Adipose tissue (tissue), 3 donors: Measurements from ENCODE around the gene ASTN2. TPM values are rescaled to one million over a fixed set of nuclear protein-coding genes. Genes with fewer than 3 reads are reported as not detected.

Source experiments
- H3K27ac ChIP-seq: one replicate; pipeline ENCODE4 v1.5.1; 2013; ENCODE audit warnings: low read depth, low read length
- WGBS, 3 donors: extraction: QIAGEN DNeasy Blood & Tissue Kit; methylation state at CpG; one replicate each; pipeline ENCODE4 v1.1.7; 2013; 5-methylcytosine and 5-hydroxymethylcytosine counted together
- polyA plus RNA-seq, 3 donors: library from polyadenylated mRNA; stranded (reverse); fragments of 200-250 nt; gene quantifications; one replicate each; pipeline ENCODE4 v1.2.3, GENCODE V29; 2013
- donor health status: healthy with polysubstance abuse.
- donor health status: Bipolar disorder and iron deficiency.
- donor health status: healthy.

The ASTN2 gene
- polyA plus RNA-seq, 3 donors: 2.8 to 4.5 (median 3.0) TPM

DNA sequence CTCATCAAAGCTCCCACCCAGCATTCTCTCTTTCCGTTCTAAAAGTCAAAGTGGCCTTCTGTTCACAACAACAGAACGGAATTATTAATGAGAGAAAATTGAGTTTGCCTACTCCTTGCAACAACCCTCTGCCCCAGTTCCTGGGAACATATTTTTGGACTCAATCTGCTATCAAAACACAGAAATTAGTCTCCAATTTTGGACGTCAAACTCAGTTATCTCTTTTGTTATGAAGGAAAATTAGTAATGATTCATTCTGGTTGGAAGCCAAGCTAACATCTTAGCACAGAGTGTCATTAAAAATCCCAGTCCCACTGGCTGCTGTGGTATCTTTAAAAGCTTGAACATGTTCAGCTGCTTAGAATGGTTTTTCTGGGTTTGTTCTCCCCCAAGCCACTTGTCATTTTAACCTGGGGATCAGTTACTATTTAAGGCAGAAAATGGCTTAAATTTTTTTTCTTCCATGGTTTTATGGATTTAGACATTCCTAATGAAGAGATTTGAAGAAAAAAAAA is 384.5 kb downstream of the ASTN2 start:
- 54 to 60% (median 58%) methylated on average over 3 of the region's 3 CpGs for WGBS, 3 donors
- H3K27ac ChIP-seq: no peak overlapping the region

DNA sequence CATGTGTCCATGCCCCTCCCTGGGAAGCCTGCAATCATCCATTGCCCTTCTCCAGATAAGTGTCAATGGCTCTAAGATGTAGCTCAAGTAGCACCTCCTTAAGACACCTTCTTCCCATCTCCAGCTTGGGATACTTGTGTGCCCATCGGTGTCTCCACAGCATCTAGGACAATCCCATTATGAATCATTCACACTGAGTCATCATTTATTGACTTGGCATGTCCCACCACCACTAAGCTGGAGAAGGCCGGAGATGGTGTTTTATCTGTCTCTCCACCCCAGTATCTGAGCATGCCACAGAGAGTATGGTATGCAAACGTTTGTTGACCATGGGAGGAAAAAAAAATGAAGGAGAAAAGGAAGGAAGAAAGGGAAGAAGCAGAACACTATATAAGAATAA is 385.5 kb downstream of the ASTN2 start:
- no peak overlapping the region for H3K27ac ChIP-seq
- 66 to 72% (median 70%) methylated on average over 3 of the region's 3 CpGs for WGBS, 3 donors

DNA sequence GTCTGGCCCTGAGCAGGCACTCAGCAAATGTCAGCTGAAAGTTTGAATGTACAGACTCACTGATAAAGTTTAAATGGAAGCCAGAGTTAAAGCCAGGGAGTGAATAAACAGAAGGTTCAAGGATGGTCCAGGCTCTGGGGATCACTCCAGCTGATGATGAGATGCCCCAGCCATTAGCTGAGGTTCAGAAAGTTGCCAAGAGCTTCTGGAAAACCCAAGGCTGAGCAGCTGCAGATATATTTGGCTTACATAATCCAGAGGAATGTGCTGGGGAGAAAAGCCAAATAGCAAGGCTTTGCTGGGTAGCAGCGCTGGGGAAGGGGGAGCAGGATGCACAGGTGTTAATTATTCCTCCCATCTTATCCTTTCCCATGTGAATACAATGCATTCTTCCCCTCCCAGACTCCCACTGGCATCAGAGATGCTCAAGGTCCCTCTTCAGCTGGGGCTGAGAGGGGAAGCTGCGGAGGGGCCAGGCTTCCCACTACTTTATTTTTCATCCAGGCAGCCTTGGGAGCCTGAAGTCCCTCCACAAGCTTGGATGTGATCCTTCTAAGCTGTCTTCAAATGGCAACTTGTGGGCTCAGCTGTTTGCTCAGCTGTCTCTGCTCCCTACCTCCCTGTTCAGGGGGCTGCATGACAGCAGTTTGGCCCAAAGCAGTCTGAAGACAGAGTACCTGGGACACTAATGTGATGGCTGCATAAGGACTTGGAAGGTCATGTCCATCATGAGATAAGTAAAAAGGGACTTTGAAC is 386.6 kb downstream of the ASTN2 start:
- WGBS, 3 donors: 30 to 61% (median 46%) methylated on average over 2 of the region's 2 CpGs
- H3K27ac ChIP-seq: no peak overlapping the region

DNA sequence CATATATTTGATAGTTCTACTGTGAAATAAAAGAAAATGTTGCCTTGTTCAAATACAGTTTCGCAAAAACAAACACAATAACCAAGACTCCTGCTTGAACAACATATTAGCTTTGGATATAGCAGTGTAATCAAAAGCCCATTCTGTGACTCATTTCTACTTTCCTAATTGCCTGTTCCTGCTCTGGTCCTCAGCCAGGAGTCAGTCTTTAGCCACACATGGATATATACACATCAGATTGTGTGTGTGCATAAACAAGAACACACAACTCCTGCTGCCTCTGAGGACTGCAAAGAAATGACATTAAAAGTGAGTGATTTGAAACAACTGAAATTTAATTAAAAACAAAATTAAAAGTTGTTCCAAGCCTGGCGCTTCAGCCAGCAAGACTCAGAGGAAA is 393.0 kb downstream of the ASTN2 start:
- no peak overlapping the region for H3K27ac ChIP-seq
- 82 to 91% (median 88%) methylated on average over 2 of the region's 2 CpGs for WGBS, 3 donors

DNA sequence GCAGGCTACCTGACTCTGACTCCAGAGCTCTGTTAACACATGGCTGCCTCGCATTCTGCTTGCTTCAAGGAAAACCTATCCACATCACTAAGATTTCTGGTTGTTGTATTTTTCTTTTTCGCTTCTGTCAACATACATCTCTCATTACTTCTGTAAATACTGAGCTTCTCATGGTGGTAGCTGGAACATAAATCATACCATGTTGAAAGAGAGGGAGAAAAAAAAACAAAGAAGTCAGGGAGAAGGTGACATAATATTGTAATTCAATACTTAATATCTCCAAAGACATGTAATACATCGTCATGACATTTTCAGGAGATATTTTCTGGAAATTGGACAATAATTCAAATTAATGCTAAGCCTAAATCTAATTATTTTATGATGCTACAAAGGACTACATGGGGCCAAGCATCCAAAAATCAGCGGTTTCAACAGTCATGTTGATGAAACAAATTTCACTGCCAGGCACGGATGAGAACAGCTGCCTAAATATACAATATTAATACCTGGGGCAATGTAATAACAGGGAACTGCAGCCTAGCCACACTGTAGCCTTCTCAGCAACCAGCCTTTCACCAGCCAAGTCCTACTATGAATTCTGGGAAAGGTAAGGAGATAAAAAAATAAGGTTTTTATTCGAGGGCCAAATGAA is 395.8 kb downstream of the ASTN2 start:
- WGBS, 3 donors: 69 to 79% (median 77%) methylated on average over 6 of the region's 6 CpGs
- no peak overlapping the region for H3K27ac ChIP-seq

DNA sequence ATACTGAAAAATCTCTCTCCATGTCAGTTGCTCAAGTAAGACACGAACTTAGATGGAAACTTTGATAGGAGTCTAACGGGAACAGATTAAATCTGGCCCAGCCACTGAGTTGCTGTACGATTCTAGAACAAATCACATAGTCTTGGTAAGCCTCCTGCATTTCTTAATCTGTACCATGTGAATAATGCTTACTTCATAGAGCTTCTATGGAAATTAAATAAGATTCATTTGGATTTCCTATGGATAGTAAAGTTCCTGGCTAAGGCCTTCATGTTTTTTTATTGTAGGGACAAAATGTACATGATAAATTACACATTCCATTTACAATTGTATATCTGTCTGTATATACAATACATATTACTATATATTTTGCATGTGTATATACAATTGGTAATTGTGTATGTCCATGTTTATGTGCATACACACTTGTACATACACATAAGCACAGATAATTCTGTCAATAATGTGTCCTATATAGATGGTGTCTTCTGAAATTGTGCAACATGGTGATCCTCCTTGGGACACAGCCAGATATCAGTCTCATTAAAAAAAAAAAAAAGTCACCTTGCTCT is 397.4 kb downstream of the ASTN2 start:
- 47 to 65% (median 64%) methylated on average over 3 of the region's 3 CpGs for WGBS, 3 donors
- no peak overlapping the region for H3K27ac ChIP-seq

DNA sequence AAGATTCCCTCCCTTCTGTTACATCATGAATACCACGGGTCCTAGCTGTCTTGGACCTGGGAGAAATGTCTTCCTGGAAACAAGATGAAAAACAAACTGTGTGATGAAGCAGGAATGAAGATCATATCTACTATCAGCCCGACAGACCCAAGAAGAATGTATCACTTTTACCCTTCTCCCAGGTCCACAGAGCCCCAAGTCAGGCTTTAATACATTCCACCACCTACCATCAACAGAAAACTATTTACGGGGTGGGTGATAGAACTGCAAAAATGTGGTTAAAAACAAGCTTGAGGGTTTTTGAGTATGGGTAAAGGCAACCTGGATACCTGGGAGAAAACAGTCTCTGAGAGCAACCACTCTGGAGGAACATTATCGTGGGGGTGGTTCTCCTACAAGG is 400.8 kb downstream of the ASTN2 start:
- no peak overlapping the region for H3K27ac ChIP-seq
- 78 to 84% (median 78%) methylated on average over 4 of the region's 4 CpGs for WGBS, 3 donors

DNA sequence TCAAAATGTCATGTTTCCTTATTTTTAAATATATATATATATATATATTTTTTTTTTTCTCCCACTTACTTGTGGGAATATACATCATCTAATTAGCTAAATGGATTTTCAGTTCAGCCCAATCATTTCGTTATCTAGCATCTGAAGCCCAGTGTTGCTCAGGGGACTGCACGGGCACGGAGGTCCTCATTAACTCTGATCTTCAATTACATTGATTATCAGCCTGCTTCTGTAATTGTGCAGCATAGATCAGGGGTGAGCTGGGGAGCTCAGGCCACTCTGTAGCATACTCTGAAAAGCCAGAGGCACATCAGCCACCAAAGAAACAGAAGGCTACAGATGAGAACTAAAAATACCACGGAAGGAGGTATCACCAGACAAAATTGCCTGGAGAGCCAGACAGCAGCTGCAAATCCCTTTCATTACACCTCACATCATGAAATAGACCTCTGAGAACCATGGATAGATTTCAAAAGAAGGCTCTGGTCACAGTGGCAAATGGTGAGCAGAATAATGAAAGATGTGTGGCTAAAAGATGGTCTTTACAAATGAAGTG is 401.3 kb downstream of the ASTN2 start:
- WGBS, 3 donors: 68 to 73% (median 69%) methylated on average over 4 of the region's 4 CpGs
- no peak overlapping the region for H3K27ac ChIP-seq

DNA sequence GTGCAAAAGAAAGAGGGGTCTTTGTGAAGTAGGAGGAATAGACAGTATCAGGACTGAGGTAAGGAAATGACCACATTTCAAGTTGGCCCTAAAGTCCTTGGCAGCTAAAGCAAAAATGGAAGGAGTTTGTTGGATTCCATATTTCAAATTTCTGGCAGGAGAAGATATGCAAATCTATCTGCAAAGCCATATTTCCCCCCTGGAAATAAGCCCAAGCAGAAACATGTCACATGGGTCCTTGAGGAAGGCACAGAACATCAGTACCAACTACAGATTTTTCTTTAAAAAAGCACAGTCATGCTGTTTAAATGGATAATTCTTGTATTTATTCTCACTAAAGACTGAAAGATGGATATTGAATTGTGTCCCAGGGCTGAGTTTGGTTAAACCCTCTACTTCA is 404.8 kb downstream of the ASTN2 start:
- no peak overlapping the region for H3K27ac ChIP-seq

DNA sequence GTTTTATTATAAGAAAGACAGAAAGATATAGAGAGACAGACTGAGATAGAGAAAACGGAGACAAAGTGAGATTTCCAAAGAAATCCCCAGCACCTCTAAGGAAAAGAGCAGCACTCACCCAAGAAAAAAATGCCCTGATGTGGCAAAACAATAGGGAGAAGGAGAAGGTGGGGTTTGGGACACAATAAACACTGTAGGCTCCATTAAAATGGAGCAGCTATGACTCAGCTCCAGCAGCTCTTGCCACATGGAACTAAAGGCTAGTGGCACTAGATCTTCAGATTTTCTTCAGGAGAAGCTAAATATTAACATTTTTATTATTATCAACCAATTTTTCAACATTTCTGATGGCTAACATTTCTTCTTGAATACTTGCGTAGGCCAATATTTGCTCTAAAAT is 406.0 kb downstream of the ASTN2 start:
- WGBS, 3 donors: 74 to 87% (median 76%) methylated on average over 2 of the region's 2 CpGs
- H3K27ac ChIP-seq: no peak overlapping the region

DNA sequence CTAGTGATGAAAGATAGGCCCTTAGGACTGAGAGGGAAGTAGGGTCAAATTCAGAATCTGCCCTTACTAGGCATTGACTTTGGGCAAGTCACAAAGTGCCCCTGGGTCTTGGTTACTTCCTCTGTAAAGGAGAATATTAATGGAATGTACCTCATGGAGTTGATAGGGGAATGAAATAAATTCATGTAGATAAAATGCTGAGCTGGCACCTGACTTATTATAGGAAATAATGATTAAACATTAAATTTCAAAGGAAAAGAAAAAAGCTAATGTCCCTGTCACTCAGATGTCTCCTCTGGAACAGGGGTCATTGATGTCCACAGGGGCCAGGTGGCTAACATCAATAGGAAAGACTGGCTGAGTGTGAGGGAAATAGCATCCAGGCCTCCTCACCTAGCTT is 406.4 kb downstream of the ASTN2 start:
- no peak overlapping the region for H3K27ac ChIP-seq

DNA sequence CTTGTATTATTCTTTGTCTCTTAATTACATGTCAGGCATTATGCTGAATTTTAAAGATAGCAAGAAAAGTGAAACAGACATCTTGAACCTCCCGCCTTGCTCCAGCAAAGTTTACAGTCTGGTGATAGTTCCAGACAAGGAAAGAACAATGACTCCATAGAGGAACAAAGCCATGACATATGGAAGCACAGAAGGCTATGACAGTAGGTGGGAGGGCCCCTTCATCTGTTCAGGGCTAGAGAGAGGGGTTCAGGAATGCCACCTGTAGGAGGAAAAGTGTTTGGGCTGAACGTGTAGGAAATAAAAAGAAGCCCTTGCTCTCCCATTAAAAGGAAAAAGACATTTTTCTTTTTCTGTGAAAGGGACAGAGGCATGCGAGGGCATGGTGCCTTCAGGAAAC is 412.2 kb downstream of the ASTN2 start:
- no peak overlapping the region for H3K27ac ChIP-seq
- 61 to 76% (median 68%) methylated on average over 3 of the region's 3 CpGs for WGBS, 3 donors

DNA sequence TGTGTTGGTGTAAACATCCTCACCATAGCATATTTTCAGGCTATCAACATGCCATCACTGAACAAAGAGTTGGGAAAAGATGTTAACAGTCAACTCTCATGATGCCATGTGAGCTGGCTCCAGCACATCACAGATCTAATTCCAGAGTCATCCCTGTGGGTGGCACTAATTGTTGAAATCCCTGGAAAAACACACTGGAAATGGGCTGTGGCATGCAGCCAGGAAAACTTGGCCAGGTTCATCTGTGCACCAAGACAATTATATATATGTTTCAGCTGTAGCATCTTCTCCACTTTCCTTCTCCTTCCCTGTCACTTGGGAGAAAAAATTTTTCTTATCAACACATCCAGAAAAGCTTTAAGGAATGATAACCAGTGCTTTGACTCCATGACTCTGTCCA is 414.0 kb downstream of the ASTN2 start:
- no peak overlapping the region for H3K27ac ChIP-seq

DNA sequence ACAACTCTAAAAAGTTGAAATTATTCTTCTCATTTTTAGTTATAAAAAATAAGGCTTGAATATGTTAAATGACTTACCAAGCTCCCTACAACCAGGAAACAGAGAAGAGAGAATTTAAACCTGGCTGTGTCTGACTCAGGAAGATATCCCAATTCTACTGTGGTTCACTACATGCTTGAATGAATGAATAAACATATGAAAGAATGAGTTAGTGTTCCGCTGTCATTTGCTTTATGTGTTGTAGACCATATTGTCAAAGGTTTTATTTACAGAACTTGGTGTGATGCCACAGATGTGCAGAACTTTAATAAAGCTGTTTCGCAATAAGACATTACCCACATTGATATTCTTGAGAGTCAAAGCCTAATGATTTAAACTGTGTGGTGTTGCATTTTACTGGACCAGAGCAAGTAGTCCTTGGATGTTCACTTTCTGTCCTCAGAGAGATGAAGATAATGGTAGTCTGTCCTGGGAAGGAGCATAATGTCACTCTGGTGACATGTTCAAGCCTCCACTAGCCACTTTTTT is 414.6 kb downstream of the ASTN2 start:
- 87 to 95% (median 93%) methylated on average over 2 of the region's 2 CpGs for WGBS, 3 donors
- H3K27ac ChIP-seq: no peak overlapping the region

DNA sequence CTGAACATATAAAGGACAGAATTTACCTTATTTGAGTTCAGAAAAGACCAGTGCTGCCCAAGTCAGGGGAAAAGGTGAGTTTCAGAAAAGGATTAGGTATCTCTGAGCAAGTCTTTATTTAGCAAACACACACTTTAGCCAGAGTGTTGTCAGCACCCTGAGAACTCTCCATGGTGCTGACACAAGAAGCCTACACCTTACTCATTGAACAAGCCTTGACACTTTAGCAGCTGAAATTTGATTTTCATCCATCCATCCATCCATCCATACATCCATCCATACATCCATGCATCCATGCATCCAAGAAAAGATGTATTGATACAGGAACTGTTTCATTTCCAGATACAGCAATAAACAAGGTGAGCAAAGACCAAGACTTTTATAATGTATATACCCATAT is 416.6 kb downstream of the ASTN2 start:
- H3K27ac ChIP-seq: no peak overlapping the region

DNA sequence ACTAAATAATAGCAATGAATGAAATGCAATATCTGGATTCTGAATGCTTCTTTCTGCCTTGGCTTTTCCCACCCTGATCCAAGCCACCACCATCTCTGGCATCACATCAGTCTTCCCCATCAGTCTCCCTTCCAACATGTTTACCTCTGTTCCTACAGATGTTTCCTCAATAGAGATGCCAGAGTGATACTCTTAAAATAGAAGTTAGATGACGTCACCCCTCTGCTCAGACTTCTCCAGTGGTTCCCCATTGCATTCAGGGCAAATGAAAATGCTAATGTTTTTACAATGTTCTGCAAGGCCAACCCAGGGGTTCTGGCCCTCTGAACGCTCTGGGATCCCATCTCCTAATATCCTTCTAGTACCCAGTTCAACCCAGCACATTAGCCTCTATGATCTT is 422.0 kb downstream of the ASTN2 start:
- H3K27ac ChIP-seq: no peak overlapping the region
- WGBS, 3 donors: 22 to 74% (median 33%) methylated on average over 2 of the region's 2 CpGs

DNA sequence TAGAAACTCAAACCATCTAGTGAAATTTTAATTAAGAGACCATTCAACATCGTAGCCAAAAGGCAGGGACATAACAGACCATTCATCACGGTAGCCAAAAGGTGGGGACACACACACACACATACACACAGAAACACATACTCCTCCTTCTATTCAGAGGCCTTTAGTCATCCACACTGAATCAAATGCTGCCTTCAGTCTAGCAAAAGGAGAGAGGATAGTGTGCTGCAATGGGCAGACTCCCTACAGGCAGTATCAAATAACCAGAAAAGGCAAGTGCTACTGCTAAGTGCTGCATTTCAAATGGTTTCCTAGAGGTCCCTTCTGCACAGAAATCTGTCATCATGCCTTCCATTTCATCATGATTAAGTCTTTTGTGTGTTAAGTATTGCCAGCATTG is 423.8 kb downstream of the ASTN2 start:
- 85 to 88% (median 88%) methylated on average over 2 of the region's 2 CpGs for WGBS, 3 donors
- no peak overlapping the region for H3K27ac ChIP-seq

DNA sequence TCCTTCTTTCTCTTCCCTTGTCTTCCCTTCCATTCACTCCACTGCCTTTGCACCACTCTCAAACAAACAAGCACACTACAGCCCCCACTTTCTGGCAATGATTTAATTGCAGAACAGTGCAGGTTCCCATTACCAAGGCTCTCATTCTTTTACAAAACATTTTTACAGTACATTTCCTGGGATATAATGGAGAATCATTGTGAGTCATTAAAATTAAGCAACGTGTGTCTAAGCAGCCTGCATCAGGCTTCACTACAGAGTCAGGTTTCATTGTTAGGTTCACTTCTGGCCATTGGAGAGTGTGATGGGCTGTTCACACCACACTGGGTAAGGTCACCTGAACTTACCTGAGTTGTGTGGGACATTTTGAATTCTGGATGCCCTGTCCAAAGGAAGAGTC is 424.3 kb downstream of the ASTN2 start:
- 54 to 67% (median 62%) methylated on average over 1 of the region's 1 CpG for WGBS, 3 donors

DNA sequence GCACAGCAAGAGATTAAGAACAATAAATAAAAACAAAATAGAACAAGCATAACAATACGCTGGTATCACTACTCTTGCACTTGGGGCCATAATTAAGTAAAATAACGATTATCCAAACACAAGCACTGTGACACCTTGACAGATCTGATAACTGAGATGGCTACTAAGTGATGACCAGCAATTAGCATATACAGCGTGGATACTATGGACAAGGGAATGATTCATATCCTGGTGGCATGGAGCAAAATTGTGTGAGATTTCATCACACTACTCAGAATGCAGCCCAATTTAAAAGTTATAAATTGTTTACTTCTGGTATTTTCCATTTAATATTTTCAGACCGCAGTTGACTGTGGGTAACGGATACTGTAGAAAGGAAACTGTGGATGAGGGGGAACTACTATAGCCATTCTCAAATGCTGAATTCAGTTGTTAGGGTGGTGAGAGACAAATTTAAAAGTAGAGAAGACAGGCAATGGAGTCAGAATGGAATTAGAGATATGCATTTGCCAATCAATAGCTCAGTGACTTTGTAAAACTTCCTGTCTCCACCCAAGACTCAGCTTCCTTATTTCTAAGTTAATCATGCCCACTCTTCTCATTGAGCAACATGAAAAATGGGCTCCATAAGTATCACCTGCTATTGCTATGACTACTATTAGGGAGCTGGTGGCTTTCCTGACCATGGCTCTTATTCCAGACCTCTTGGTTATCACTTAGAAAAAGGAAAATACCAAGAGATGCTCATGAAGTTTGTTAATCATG is 427.0 kb downstream of the ASTN2 start:
- H3K27ac ChIP-seq: no peak overlapping the region
- 58 to 77% (median 72%) methylated on average over 5 of the region's 5 CpGs for WGBS, 3 donors

More for the DNA sequence above, 424.3 kb downstream of the ASTN2 start:
- H3K27ac ChIP-seq: no peak overlapping the region
